Measurements from ENCODE around the gene NUTM1. TPM values are rescaled to one million over a fixed set of nuclear protein-coding genes. Genes with fewer than 3 reads are reported as not detected.
"Not testable (repeated sequence)": the region's sequence is repeated elsewhere in the genome, so short reads cannot be mapped to it uniquely, and the experiment has no call there.

NUTM1 gene
- total RNA-seq, 2 experiments from 2014 or later: not detected

DNA sequence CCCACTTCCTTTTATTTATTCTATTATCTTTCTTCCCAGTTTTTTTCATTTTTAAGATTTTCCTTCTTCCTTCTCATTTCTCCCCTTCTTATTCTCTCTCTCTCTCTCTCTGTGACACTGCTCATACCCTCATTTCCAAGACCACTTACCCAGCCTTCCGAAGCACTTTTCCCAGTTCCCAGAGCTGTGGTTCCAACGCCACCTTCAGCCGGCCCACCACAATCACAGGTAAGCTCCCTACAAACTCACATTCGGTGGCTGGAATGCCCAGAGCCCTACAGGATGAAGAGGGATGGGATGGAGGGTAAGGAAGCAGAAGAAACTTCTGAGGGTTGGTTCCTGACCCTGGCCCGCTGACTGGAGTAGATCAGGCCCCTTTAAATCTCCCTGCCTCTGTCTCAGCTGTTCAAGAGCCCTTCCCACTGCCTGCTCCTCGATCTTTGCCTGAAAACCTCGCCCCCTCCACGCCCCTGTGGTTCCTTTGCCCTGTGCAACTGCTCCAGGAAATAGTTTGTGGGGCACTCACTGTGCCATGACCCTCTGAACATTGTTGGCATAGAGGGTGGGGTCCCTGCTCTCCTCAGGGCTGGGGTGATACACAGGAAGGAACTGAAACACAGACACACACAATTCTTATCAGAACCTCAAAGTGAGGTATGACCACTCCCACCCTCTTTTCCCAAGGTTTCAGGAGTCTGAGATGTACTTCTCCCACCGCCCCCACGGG is 19.1 kb downstream of the NUTM1 start:
- Mint-ChIP-seq H3K9me3 (no peaks in the 10 kb centered on the region), H3K27me3 (no peaks in the 10 kb centered on the region), H3K4me3 (no peak overlapping the region), H3K4me1 (peaks cover 24% of the 10 kb centered on the region), H3K27ac (no peak overlapping the region), H3K36me3 (peaks cover 17% of the 10 kb centered on the region)
- DNase-seq (no peak), ATAC-seq (ENCODE audit: low read depth) (no peak)
- POLR2A ChIA-PET: no interaction called here

DNA sequence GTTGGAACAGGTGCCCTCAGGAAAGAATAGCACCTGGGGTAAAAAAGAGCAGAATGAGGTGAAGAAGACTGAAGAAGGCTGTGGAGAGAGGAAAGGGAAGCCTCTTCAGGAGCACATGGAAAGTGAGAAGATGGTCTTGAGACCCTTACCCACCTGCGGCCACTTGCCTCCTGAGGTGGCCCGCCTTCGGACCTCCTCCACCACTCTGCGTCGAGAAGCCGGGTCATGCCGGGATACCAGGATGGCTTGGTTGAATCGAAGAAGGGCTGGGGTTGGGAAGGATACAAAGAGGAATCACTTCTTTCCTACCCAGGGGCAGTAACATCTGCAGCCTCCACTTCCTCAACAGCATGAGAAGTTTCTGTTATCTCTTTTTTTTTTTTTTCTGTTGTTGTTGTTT is 20.9 kb downstream of the NUTM1 start:
- no peak overlapping the region for H3K27ac Mint-ChIP-seq
- H3K9me3 Mint-ChIP-seq: no peaks in the 10 kb centered on the region
- peaks cover 13% of the 10 kb centered on the region for H3K36me3 Mint-ChIP-seq
- H3K4me1 Mint-ChIP-seq: peaks cover 24% of the 10 kb centered on the region
- DNase-seq (no peak), ATAC-seq (ENCODE audit: low read depth) (no peak)
- no peaks in the 10 kb centered on the region for H3K27me3 Mint-ChIP-seq
- H3K4me3 Mint-ChIP-seq: no peak overlapping the region
- POLR2A ChIA-PET: no interaction called here

DNA sequence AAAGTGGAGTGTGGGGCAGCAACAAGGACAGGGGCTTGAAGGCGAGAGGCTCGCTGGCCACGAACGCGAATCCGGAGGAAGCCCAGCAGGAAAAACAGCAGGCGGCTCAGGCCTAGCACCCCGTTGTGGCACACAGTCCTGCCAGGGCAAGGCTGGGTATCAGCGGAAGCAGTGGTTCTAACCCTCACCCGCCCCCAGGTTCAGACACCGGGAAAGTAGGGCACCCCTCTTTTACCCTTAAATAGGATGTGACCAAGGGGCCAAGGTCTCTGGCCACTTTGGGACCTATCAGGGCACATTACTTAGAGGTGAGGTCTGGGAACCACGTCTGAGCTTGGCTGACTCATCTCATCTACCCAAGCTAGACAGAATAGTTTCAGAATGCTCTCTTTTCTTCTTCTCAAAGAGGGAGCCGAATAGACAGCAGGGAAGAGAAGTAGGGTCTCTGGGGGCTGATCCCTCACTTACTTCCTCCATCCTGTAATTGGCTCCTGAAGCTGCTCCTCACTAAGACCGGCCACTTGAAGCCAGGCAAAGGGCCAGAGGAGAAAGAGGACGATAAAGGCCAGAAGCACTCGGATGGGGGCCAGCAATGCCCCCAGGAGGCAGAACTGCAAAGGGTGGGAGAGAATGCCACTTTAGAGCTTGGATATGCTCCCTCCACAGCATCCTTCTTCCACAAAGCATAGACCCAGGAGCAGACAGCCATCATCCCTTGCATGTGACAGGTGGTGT is 22.1 kb downstream of the NUTM1 start:
- peak overlapping the region; percentile 85 for H3K27ac Mint-ChIP-seq
- POLR2A ChIA-PET: interaction anchor here (2.7 to 3.6 kb wide), 5 partner anchors 29 to 219 kb away, joined by 11 to 39 read pairs (median 26); partner anchors contain the start of genes GOLGA8A, GOLGA8B and SLC12A6
- DNase-seq: no peak

DNA sequence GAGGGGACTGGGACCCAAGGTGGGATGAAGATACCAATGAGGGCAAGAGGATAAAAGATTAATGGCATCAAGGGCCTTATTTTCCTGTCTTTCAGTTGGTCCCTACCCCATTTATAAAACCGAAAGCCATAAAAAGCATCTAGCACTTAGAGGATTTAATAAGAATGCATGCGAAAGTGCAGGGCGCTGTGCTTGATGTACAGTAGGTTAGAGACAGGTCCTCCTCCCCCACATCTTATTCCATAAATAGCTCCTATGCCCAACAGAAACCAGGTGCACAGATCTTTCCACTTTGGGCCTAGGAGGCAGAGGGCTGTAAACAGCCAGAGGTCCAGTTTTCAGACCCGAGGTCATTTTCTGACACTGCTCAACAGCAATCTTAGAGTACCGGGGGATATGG is 22.7 kb downstream of the NUTM1 start:
- Mint-ChIP-seq H3K4me1 (peaks cover 28% of the 10 kb centered on the region), H3K36me3 (peaks cover 11% of the 10 kb centered on the region), H3K27ac (peak overlapping the region; percentile 85), H3K9me3 (no peaks in the 10 kb centered on the region), H3K4me3 (peak overlapping the region; percentile 98), H3K27me3 (peaks cover 3% of the 10 kb centered on the region)
- no peak for DNase-seq
- no peak for ATAC-seq (ENCODE audit: low read depth)
- POLR2A ChIA-PET: interaction anchor here (1.0 to 3.6 kb wide), 8 partner anchors 13 to 218 kb away, joined by 3 to 39 read pairs (median 20); partner anchors contain the start of genes GOLGA8A, GOLGA8B, NOP10 and NUTM1

More for the DNA sequence above, 22.1 kb downstream of the NUTM1 start:
- ATAC-seq (ENCODE audit: low read depth): no peak
- Mint-ChIP-seq H3K4me3 (peak overlapping the region; percentile 98), H3K27me3 (peaks cover under 1% of the 10 kb centered on the region), H3K36me3 (peaks cover 11% of the 10 kb centered on the region), H3K4me1 (peaks cover 27% of the 10 kb centered on the region), H3K9me3 (no peaks in the 10 kb centered on the region)

DNA sequence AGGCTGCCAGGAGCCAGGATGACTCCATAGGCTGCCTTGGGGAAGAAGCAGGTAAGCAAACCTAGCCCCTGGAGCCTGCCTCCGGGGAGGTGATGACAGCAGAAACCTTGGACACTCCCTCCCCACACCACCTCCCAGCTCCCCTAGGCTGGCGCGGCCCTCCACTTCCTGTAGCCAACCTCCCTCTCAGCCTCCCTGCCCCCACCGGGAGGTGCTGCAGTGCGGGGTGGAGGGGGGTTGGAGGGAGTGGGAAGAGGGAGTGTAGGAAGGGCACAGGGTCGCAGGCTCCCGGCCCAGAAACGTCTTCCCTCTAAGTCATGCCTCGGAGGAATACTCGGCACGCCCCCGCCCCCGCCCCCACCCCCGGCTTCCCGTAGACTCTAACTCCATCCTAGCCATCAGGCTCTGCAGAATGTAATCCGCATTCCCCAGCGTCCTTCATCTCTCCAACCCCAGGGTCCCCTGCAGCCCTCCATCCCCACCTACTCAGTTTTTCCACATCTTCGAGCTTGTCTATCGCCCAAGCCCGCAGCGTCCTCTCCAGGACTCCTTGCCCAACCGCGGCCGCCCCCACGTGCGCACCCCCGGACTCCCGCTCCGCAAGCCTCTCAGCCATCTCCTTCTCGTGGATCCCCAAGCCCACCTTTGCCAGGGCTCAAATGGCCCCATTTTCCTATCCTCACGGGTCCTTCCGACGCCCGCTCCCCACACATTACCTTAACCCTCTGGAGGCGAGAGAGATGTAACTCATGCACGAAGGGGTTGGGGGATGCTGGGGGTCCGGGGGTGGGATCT is 23.4 kb downstream of the NUTM1 start:
- ATAC-seq (ENCODE audit: low read depth): peak; percentile 11
- Mint-ChIP-seq H3K27ac (peak overlapping the region; percentile 85), H3K9me3 (peaks cover under 1% of the 10 kb centered on the region), H3K27me3 (peaks cover 3% of the 10 kb centered on the region), H3K4me1 (peaks cover 26% of the 10 kb centered on the region), H3K36me3 (peaks cover 10% of the 10 kb centered on the region), H3K4me3 (peak overlapping the region; percentile 98)
- POLR2A ChIA-PET: interaction anchor here (0.6 to 3.6 kb wide), 15 partner anchors 12 to 302 kb away, joined by 3 to 39 read pairs (median 4); partner anchors contain the start of genes GOLGA8A, GOLGA8B, NOP10 and NUTM1
- DNase-seq: peak; percentile 73

DNA sequence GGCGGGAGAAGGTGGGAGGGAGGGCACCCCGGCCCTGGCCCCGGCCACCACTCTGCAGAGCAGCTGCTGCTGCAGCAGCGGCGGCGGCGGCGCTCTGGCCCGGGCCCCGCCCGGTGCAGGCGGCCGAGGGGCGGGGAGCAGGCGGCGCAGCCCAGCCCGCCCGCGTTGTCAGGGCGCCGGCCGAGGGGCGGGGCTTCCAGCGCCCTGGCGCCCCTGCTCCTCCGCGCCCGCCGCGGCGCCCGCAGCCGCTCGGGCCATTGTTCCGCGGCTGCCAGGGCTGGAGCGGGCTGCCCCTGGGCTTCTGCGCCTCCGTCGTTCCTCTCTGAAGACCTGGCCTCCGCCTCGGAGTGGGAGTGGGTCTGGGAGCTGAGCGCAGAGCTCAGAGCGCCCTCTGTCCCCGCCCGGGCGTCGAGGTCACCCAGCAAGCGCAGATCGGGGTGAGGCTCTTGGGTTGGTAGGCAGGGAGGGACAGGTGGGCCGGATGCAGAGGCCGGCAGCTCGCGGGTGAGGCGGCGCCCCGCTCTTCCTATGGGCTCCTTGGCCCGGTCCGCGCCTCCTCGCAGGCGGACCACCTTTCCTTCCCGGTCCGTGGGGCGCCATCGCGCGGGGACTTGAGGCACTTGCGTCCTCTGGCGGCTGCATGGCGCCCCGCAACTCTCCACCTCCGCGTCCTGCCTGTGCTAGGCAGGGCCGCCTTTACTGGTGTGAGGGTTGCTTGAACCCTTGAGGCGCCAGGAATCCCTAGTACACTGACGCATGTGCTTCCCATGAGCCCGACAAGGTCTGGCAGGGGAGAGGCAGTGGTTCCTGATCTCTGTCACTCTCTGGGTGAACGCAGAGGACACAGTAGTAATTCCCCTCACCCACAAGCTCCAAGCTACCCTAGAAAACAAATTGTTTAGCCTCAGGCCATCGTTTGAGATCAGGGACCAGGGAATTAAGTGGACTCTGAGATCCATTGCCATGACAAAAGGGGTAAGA is 24.3 kb downstream of the NUTM1 start, which contains the start of gene LPCAT4:
Gene LPCAT4 (minus strand): TSS at position 96 of the 981 bp plus-strand sequence. CDS start 96 bp downstream, outside the sequence.
- H3K4me3 Mint-ChIP-seq: peak within 1 kb of the TSS; percentile 98
- peaks cover 12% of the 10 kb centered on the region for H3K36me3 Mint-ChIP-seq
- DNase-seq (peak; percentile 95), ATAC-seq (ENCODE audit: low read depth) (peak; percentile 90)
- peak within 1 kb of the TSS; percentile 97 for H3K27ac Mint-ChIP-seq
- peaks cover 3% of the 10 kb centered on the region for H3K27me3 Mint-ChIP-seq
- POLR2A ChIA-PET: interaction anchor here (0.5 to 3.6 kb wide), 27 partner anchors 9 to 303 kb away, joined by 3 to 39 read pairs (median 4); partner anchors contain the start of genes EMC7, GOLGA8A, GOLGA8B and KATNBL1
- peaks cover 2% of the 10 kb centered on the region for H3K9me3 Mint-ChIP-seq
- H3K4me1 Mint-ChIP-seq: peaks cover 27% of the 10 kb centered on the region

DNA sequence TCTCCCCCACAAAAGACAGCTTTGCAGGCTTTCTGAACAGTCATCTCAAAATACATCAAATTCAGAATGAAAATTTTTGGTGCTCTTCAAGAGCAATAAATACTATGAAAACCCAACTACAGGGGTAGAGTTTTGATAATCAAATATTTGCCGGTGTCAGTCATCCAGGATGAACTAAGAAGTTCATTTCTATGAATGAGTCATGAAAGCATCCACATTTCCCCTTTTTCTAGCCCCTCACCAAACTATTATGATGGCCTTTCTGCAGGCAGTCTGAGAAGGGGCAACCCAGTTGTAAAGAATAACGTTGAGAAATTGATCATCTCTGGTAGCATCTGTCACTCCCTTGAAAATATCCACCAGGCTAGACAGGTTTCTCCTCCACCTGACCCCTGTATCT is 27.0 kb downstream of the NUTM1 start:
- Mint-ChIP-seq H3K4me1 (peaks cover 14% of the 10 kb centered on the region), H3K9me3 (peaks cover 2% of the 10 kb centered on the region), H3K36me3 (peaks cover 6% of the 10 kb centered on the region), H3K27ac (no peak overlapping the region), H3K4me3 (no peak overlapping the region), H3K27me3 (peaks cover 3% of the 10 kb centered on the region)
- ATAC-seq (ENCODE audit: low read depth) (no peak), DNase-seq (no peak)
- POLR2A ChIA-PET: no interaction called here

DNA sequence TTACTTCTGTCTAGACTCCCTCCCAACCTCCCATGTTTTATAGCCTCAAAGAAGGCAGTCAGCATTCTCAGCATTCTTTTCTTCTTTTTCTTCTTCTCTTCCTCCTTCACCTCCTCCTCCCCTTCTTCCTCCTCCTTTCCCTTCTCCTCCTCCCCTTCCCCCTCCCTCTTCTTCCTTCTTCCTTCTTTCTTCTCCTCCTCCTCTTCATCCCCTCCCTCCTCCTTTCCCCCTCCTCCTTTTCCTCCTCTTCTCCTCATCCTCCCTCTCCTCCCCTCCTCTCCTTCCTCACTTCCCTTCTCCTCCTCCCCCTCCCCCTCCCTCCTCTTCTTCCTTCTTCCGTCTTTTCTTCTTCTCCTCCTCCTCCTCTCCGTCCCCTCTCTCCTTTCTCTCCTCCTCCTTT is 27.5 kb downstream of the NUTM1 start:
- H3K27me3 Mint-ChIP-seq: peaks cover 3% of the 10 kb centered on the region
- ATAC-seq (ENCODE audit: low read depth) (no peak), DNase-seq (no peak)
- H3K4me1 Mint-ChIP-seq: peaks cover 9% of the 10 kb centered on the region
- H3K9me3 Mint-ChIP-seq: peaks cover 2% of the 10 kb centered on the region
- H3K27ac Mint-ChIP-seq: no peak overlapping the region
- H3K36me3 Mint-ChIP-seq: peaks cover 6% of the 10 kb centered on the region
- POLR2A ChIA-PET: no interaction called here
- no peak overlapping the region for H3K4me3 Mint-ChIP-seq

DNA sequence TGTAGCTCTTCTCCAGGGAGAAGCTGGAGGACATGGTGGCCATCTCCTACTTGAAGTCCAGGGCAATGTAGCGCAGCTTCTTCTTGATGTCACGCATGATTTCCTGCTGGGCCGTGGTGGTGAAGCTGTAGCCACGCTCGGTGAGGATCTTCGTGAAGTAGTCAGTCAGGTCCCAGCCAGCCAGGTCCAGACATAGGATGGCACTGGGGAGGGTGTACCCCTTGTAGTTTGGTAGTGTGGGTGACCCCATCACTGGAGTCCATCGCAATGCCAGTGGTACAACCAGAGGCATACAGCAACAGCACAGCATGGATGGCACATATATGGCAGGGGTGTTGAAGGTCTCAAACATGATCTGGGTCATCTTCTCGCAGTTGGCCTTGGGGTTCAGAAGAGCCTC is 30.8 kb downstream of the NUTM1 start:
- peaks cover 2% of the 10 kb centered on the region for H3K9me3 Mint-ChIP-seq
- no peak overlapping the region for H3K27ac Mint-ChIP-seq
- POLR2A ChIA-PET: interaction anchor here (0.7 kb wide), 1 partner anchor 355 kb away, joined by 3 read pairs; no protein-coding TSS in a partner anchor
- H3K4me1 Mint-ChIP-seq: peaks cover 6% of the 10 kb centered on the region
- ATAC-seq (ENCODE audit: low read depth) (no peak), DNase-seq (no peak)
- H3K36me3 Mint-ChIP-seq: peaks cover 14% of the 10 kb centered on the region
- H3K4me3 Mint-ChIP-seq: no peak overlapping the region
- peaks cover 3% of the 10 kb centered on the region for H3K27me3 Mint-ChIP-seq

DNA sequence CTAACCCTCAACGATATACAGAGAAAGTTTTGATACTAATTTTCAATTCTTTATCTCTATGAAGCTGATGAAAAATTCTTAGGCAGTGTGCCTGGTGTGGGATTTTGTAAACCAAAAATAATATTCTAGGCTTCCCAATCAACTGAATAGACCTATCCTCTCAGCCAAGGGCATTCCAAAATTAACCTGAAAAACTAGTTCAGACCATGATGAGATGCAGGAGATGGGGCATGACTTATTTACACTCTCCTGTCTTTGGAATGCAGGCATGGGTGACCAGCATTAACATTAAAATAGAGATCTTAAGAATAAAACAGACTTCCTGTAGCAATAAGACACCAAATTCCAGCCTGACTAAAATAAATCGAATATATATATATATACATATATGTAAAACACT is 31.7 kb downstream of the NUTM1 start:
- peaks cover 17% of the 10 kb centered on the region for H3K36me3 Mint-ChIP-seq
- no peak overlapping the region for H3K27ac Mint-ChIP-seq
- H3K4me1 Mint-ChIP-seq: peaks cover 6% of the 10 kb centered on the region
- ATAC-seq (ENCODE audit: low read depth) (no peak), DNase-seq (no peak)
- H3K27me3 Mint-ChIP-seq: peaks cover 3% of the 10 kb centered on the region
- no peak overlapping the region for H3K4me3 Mint-ChIP-seq
- H3K9me3 Mint-ChIP-seq: peaks cover 2% of the 10 kb centered on the region
- POLR2A ChIA-PET: no interaction called here

DNA sequence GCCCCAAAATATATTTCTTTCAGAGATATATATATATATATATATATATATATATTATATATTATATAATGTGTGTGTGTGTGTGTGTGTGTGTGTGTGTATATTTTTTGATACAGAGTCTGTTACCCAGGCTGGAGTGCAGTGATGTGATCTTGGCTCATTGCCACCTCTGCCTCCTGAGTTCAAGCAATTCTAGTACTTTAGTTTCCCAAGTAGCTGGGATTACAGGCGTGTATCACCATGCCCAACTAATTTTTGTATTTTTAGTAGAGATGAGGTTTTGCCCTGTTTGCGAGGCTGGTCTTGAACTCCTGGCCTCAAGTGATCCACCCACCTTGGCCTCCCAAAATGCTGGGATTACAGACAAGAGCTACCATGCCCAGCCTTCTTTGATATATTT is 32.4 kb downstream of the NUTM1 start:
- H3K36me3 Mint-ChIP-seq: peaks cover 17% of the 10 kb centered on the region
- ATAC-seq (ENCODE audit: low read depth); POLR2A ChIA-PET; H3K27ac Mint-ChIP-seq; H3K27me3 Mint-ChIP-seq; H3K4me3 Mint-ChIP-seq; DNase-seq; H3K9me3 Mint-ChIP-seq; H3K4me1 Mint-ChIP-seq: not testable (repeated sequence)

DNA sequence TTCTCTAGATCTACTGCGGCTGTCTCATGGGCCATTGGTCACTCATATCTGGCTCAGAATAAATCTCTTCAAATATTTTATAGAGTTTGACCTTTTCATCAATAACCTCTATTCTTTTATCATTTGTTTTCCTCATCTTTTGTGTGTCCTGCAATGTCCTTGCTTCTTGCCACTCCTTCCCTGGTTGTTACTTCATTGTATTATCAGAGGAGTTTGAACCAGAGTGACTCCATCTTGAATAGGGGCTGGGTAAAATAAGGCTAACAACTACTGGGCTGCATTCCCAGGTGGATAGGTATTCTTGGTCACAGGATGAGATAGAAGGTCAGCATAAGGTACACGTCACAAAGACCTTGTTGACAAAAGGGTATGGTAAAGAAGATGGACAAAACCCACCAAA is 33.7 kb downstream of the NUTM1 start:
- H3K4me1 Mint-ChIP-seq: no peaks in the 10 kb centered on the region
- ATAC-seq (ENCODE audit: low read depth) (no peak), DNase-seq (no peak)
- H3K4me3 Mint-ChIP-seq: no peak overlapping the region
- no peak overlapping the region for H3K27ac Mint-ChIP-seq
- peaks cover 12% of the 10 kb centered on the region for H3K36me3 Mint-ChIP-seq
- H3K9me3 Mint-ChIP-seq: no peaks in the 10 kb centered on the region
- POLR2A ChIA-PET: interaction anchor here (1.1 kb wide), 1 partner anchor 9 kb away, joined by 3 read pairs; no protein-coding TSS in a partner anchor
- H3K27me3 Mint-ChIP-seq: no peaks in the 10 kb centered on the region
